Measurements from ENCODE around the gene NR0B2.
"Not testable (repeated sequence)": the region's sequence is repeated elsewhere in the genome, so short reads cannot be mapped to it uniquely, and the experiment has no call there.

DNA sequence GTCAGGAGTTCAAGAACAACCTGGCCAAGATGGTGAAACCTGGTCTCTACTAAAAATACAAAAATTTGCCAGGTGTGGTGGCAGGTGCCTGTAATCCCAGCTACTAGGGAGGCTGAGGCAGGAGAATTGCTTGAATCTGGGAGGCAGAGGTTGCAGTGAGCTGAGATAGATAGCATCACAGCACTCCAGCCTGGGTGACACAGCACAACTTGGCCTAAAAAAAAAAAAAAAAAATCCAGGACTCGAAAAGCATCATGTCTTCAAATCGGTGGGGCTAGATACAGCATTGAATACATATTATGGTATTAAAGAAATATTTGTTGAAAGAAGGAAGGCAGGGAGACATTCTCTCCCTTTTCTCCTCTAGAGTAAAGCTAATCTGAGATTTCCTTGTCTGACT, 40.7 kb downstream of the NR0B2 start:
- TF ChIP-seq, protein P1, sequence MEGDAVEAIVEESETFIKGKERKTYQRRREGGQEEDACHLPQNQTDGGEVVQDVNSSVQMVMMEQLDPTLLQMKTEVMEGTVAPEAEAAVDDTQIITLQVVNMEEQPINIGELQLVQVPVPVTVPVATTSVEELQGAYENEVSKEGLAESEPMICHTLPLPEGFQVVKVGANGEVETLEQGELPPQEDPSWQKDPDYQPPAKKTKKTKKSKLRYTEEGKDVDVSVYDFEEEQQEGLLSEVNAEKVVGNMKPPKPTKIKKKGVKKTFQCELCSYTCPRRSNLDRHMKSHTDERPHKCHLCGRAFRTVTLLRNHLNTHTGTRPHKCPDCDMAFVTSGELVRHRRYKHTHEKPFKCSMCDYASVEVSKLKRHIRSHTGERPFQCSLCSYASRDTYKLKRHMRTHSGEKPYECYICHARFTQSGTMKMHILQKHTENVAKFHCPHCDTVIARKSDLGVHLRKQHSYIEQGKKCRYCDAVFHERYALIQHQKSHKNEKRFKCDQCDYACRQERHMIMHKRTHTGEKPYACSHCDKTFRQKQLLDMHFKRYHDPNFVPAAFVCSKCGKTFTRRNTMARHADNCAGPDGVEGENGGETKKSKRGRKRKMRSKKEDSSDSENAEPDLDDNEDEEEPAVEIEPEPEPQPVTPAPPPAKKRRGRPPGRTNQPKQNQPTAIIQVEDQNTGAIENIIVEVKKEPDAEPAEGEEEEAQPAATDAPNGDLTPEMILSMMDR (conservative IDR thresholded peaks at IDR 0.05): not testable (repeated sequence)
- TF ChIP-seq EZH2 (IDR thresholded peaks at IDR 0.05; ENCODE audit: low read depth): not testable (repeated sequence)

Measured in PC-9 (cell line).